Neuronal stem cell (in vitro differentiated cells): Measurements from ENCODE around the gene CCM2.
"Not testable (repeated sequence)": the region's sequence is repeated elsewhere in the genome, so short reads cannot be mapped to it uniquely, and the experiment has no call there.

ENCODE experiments used
- DNase-seq: peaks from one replicate; pipeline ENCODE4 v3.0.0-alpha.2; 2013; ENCODE audit warnings: low spot score
- H2AFZ ChIP-seq: one replicate; pipeline ENCODE4 v1.6.1; 2013; ENCODE audit warnings: mild to moderate bottlenecking, low read length, inconsistent platforms
- H2AK5ac ChIP-seq: 2 replicates; pipeline ENCODE4 v1.6.1; 2013; ENCODE audit warnings: low read depth, mild to moderate bottlenecking, inconsistent platforms, low read length, moderate library complexity, mixed read lengths
- H2BK120ac ChIP-seq: 2 replicates; pipeline ENCODE4 v1.6.1; 2013; ENCODE audit warnings: low read depth, mild to moderate bottlenecking, inconsistent platforms, low read length, moderate library complexity, mixed read lengths
- H2BK12ac ChIP-seq: one replicate; pipeline ENCODE4 v1.6.1; 2013; ENCODE audit warnings: low read length, inconsistent platforms
- H2BK15ac ChIP-seq: 2 replicates; pipeline ENCODE4 v1.6.1; 2013; ENCODE audit warnings: mild to moderate bottlenecking, low read length, inconsistent platforms, mixed read lengths
- H2BK5ac ChIP-seq: one replicate; pipeline ENCODE4 v1.6.1; 2013; ENCODE audit warnings: inconsistent platforms, mild to moderate bottlenecking, low read length, moderate library complexity
- H3K14ac ChIP-seq: one replicate; pipeline ENCODE4 v1.6.1; 2013; ENCODE audit warnings: low read length, inconsistent platforms
- H3K18ac ChIP-seq: 2 replicates; pipeline ENCODE4 v1.6.1; 2013; ENCODE audit warnings: low read length, inconsistent platforms
- H3K23ac ChIP-seq: 2 replicates; pipeline ENCODE4 v1.6.1; 2013; ENCODE audit warnings: low read depth, mild to moderate bottlenecking, mixed read lengths, low read length, inconsistent platforms; ENCODE audit not compliant: poor library complexity
- H3K27ac ChIP-seq: replicated peaks from 3 replicates; pipeline ENCODE4 v1.5.1; 2013; ENCODE audit warnings: low read length, inconsistent platforms
- H3K27me3 ChIP-seq, 3 experiments: 2 replicates each; pipeline ENCODE4 v1.6.1; 2013; ENCODE audit warnings: low read length in 3 of 3, mild to moderate bottlenecking in 2 of 3, inconsistent platforms in 1 of 3, low read depth in 1 of 3, mixed read lengths in 1 of 3, moderate library complexity in 1 of 3; ENCODE audit not compliant: control insufficient read depth in 3 of 3, insufficient read depth in 3 of 3
- H3K36me3 ChIP-seq, 2 donors: replicated peaks in 1 of 2; 2 replicates each; pipeline ENCODE4 v1.6.1; 2013; ENCODE audit warnings: low read length in 2 of 2; ENCODE audit not compliant: control insufficient read depth in 2 of 2, insufficient read depth in 2 of 2
- H3K4ac ChIP-seq: 2 replicates; pipeline ENCODE4 v1.6.1; 2013; ENCODE audit warnings: inconsistent platforms, mild to moderate bottlenecking, low read length, moderate library complexity
- H3K4me1 ChIP-seq, 2 donors: 1 replicate in 1 of 2; 2 replicates in 1 of 2; pipeline ENCODE4 v1.6.1; 2013; ENCODE audit warnings: low read length in 2 of 2, low read depth in 1 of 2; ENCODE audit not compliant: control insufficient read depth in 2 of 2, insufficient read depth in 1 of 2
- H3K4me2 ChIP-seq: one replicate; pipeline ENCODE4 v1.6.1; 2013; ENCODE audit warnings: mild to moderate bottlenecking, low read length, inconsistent platforms; ENCODE audit not compliant: insufficient read depth, poor library complexity, severe bottlenecking
- H3K4me3 ChIP-seq, 2 donors: 2 replicates each; pipeline ENCODE4 v1.5.1; 2013; ENCODE audit warnings: low read length in 2 of 2, mild to moderate bottlenecking in 2 of 2, inconsistent platforms in 1 of 2, moderate library complexity in 1 of 2
- H3K79me1 ChIP-seq: one replicate; pipeline ENCODE4 v1.6.1; 2013; ENCODE audit warnings: low read depth, mild to moderate bottlenecking, inconsistent platforms, low read length, moderate library complexity
- H3K9ac ChIP-seq: one replicate; pipeline ENCODE4 v1.6.1; 2013; ENCODE audit warnings: mild to moderate bottlenecking, low read depth, low read length, inconsistent platforms; ENCODE audit not compliant: poor library complexity
- H3K9me3 ChIP-seq, 2 donors: replicated peaks in 1 of 2; 2 replicates each; pipeline versions ENCODE3 to v1.6.1; 2013; ENCODE audit warnings: low read length in 2 of 2, mild to moderate bottlenecking in 2 of 2, inconsistent platforms in 1 of 2, low read depth in 1 of 2, mixed read lengths in 1 of 2, moderate library complexity in 1 of 2; ENCODE audit not compliant: control insufficient read depth in 2 of 2, insufficient read depth in 1 of 2
- H4K8ac ChIP-seq: one replicate; pipeline ENCODE4 v1.6.1; 2013; ENCODE audit warnings: low read depth, mild to moderate bottlenecking, inconsistent platforms, low read length, moderate library complexity
- H4K91ac ChIP-seq: one replicate; pipeline ENCODE4 v1.6.1; 2013; ENCODE audit warnings: low read length, low read depth, mild to moderate bottlenecking, inconsistent platforms; ENCODE audit not compliant: poor library complexity
- WGBS, 2 donors: extraction: QIAGEN DNeasy Blood & Tissue Kit; methylation state at CpG; one replicate each; pipeline ENCODE4 v1.1.7; 2013; ENCODE audit warnings: missing lambda C conversion rate in 2 of 2, mixed read lengths in 1 of 2; ENCODE audit not compliant: insufficient read length in 2 of 2, insufficient replicate concordance in 1 of 2; ENCODE audit errors: extremely low coverage in 2 of 2; 5-methylcytosine and 5-hydroxymethylcytosine counted together

The CCM2 gene

DNA sequence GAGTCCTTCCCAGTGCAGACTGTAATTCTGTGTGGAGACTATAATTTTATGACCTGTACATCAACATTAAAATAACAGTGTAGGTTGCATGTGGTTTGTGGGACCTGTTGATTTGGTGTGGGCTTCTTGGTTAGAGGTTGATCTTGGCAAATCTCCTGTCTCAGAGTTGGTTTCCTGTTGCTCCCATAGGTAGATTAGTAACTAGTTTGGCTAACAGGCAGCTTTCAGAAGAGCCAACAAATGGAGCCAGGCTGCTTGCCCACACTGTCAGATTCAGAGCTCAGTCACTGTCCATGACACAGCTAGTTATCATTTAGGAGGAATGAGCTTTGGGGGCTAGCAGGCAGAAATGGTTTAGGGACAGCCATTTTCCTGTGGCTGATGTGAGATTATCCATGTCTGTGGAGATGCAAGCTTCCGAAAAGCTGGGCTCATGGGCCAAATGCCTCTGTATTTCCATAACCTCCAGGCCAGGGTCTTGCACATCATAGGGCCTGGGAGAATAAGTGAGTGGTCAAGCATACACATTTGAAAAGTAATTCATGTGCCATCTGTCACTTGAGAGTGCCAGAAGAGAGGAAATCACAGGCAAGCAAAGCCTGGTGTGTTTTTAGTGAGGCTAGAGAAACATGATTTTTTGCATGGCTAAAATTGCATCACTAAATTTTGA lies 33.4 kb downstream of the CCM2 start:
- Histone ChIP-seq H3K27ac (no peak overlapping the region), H2BK15ac (no peak overlapping the region), H3K4me1 (peaks cover 0 to 15% of the 10 kb centered on the region in 2 donors), H3K36me3 (peaks cover 2 to 12% of the 10 kb centered on the region in 2 donors), H3K23ac (no peak overlapping the region), H3K4me3 (no peak overlapping the region), H4K8ac (no peak overlapping the region), H3K14ac (no peak overlapping the region), H3K9ac (no peak overlapping the region), H2BK120ac (no peak overlapping the region), H3K27me3 (no peaks in the 10 kb centered on the region), H3K4me2 (no peak overlapping the region), H4K91ac (no peak overlapping the region), H2BK5ac (no peak overlapping the region), H2AK5ac (no peak overlapping the region), H3K9me3 (no peaks in the 10 kb centered on the region), H2AFZ (no peak overlapping the region), H3K79me1 (peaks cover 7% of the 10 kb centered on the region), H3K4ac (no peak overlapping the region), H2BK12ac (no peak overlapping the region), H3K18ac (no peak overlapping the region)
- WGBS, 2 donors, result no CpG with 5 or more reads among the region's 1 CpG
- DNase-seq, result no peak

DNA sequence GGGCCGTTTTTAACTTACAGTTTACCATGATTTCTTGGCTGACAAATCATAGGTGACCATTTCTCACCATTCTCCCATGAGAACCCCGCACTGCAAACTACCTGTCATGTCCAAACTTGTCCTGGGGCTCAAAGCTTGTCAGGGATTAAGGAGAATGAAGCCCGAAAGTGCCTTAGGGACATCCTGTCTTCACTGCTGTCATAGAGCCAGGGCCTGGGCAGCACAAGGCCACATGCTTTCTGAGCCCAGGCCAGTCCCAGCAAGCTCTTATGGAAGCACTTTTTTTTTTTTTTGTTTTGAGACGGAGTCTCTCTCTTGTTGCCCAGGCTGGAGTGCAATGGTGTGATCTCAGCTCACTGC lies 33.9 kb downstream of the CCM2 start:
- Histone ChIP-seq H3K18ac (no peak overlapping the region), H3K9ac (no peak overlapping the region), H4K91ac (no peak overlapping the region), H4K8ac (no peak overlapping the region), H3K27ac (no peak overlapping the region), H2BK15ac (no peak overlapping the region), H2AK5ac (no peak overlapping the region), H2BK12ac (no peak overlapping the region), H2BK5ac (no peak overlapping the region), H3K79me1 (peaks cover 7% of the 10 kb centered on the region), H3K27me3 (no peaks in the 10 kb centered on the region), H2BK120ac (no peak overlapping the region), H3K4me1 (peaks cover 0 to 15% of the 10 kb centered on the region in 2 donors), H2AFZ (no peak overlapping the region), H3K36me3 (peaks cover 4 to 17% of the 10 kb centered on the region in 2 donors), H3K23ac (no peak overlapping the region), H3K14ac (no peak overlapping the region), H3K4me2 (no peak overlapping the region), H3K9me3 (no peaks in the 10 kb centered on the region), H3K4ac (no peak overlapping the region), H3K4me3 (no peak overlapping the region)
- DNase-seq, result no peak
- no CpG with 5 or more reads among the region's 4 CpGs for WGBS, 2 donors

GRCh38 chr7:45034710-45035109 lies 34.7 kb downstream of the CCM2 start:
- not testable (repeated sequence) for H3K18ac ChIP-seq, H3K4ac ChIP-seq, H3K14ac ChIP-seq, H3K27ac ChIP-seq, H2BK120ac ChIP-seq, H2BK15ac ChIP-seq, H3K9ac ChIP-seq, H2AFZ ChIP-seq, H3K4me2 ChIP-seq, H3K23ac ChIP-seq, H2BK12ac ChIP-seq, H3K9me3 ChIP-seq, H3K79me1 ChIP-seq, H2BK5ac ChIP-seq, H2AK5ac ChIP-seq, H4K8ac ChIP-seq, DNase-seq, H4K91ac ChIP-seq, H3K4me3 ChIP-seq, H3K27me3 ChIP-seq
- no CpG with 5 or more reads among the region's 5 CpGs for WGBS, 2 donors
- Histone ChIP-seq H3K4me1 (peaks cover 0 to 15% of the 10 kb centered on the region in 2 donors), H3K36me3 (peaks cover 6 to 25% of the 10 kb centered on the region in 2 donors)

GRCh38 chr7:45035371-45035770 lies 35.4 kb downstream of the CCM2 start:
- Histone ChIP-seq H4K8ac (no peak overlapping the region), H3K18ac (no peak overlapping the region), H4K91ac (no peak overlapping the region), H3K14ac (no peak overlapping the region), H2BK15ac (no peak overlapping the region), H3K4me1 (peaks cover 0 to 15% of the 10 kb centered on the region in 2 donors), H3K79me1 (peaks cover 7% of the 10 kb centered on the region), H2BK120ac (no peak overlapping the region), H2BK5ac (no peak overlapping the region), H3K4me3 (no peak overlapping the region), H3K9me3 (no peaks in the 10 kb centered on the region), H2AFZ (no peak overlapping the region), H3K4ac (no peak overlapping the region), H2AK5ac (no peak overlapping the region), H3K4me2 (no peak overlapping the region), H3K36me3 (peaks cover 6 to 23% of the 10 kb centered on the region in 2 donors), H3K27ac (no peak overlapping the region), H3K9ac (no peak overlapping the region), H3K27me3 (no peaks in the 10 kb centered on the region), H3K23ac (no peak overlapping the region), H2BK12ac (no peak overlapping the region)
- no CpG with 5 or more reads among the region's 5 CpGs for WGBS, 2 donors
- DNase-seq, result no peak
